SH-SY5Y (cell line): ENCODE results near the gene RAP1GAP.

Source experiments
- GATA2 ChIP-seq: IDR thresholded peaks from 2 replicates; pipeline ENCODE4 v1.6.1; 2011; ENCODE audit warnings: mild to moderate bottlenecking, low read depth, low read length
- GATA3 ChIP-seq: IDR thresholded peaks from 2 replicates; pipeline ENCODE4 v1.6.1; 2011; ENCODE audit warnings: low read depth, mild to moderate bottlenecking, low read length, moderate library complexity

DNA sequence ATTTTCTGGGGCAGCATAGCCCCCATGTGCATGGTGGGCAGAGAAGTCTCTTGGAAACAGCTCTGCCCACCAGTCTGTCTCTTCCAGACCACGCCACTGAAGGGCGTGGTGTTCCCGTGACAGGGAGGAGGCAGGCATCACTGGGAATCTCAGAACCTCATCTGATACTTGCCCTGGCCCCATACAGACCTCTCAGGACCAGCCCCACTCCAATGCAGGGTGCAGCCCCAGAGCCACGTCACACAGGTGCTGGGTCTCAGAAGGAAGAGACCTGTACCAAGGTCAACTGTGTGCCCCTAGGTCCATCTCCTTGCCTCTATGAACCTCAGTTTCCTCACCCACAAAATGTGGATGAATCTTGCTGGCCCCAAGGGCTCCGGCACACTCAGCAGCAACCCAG is 7.3 kb downstream of the RAP1GAP start:
- TF ChIP-seq GATA2 (no peak), GATA3 (no peak)
